ENCODE measurements around the gene SLC23A3.

SLC23A3 gene

GRCh38 chr2:219127037-219127635, 42.7 kb downstream of the SLC23A3 start:
- in situ Hi-C loops (cut with HindIII; ENCODE audit: low sequenced_read_pairs), result no loop called here
- no peak overlapping the region for H3K4me3 ChIP-seq (ENCODE audit: low read depth, low read length)
- no peak for DNase-seq (ENCODE audit: low read depth, low spot score)
- TF ChIP-seq CTCF (IDR thresholded peaks at IDR 0.05; ENCODE audit: low read depth, low read length), result no peak

GRCh38 chr2:219126555-219126954, 43.3 kb downstream of the SLC23A3 start:
- no peak for DNase-seq (ENCODE audit: low read depth, low spot score)
- H3K4me3 ChIP-seq (ENCODE audit: low read depth, low read length), result no peak overlapping the region
- in situ Hi-C loops (cut with HindIII; ENCODE audit: low sequenced_read_pairs), result no loop called here
- TF ChIP-seq CTCF (IDR thresholded peaks at IDR 0.05; ENCODE audit: low read depth, low read length), result no peak

- no peak overlapping the region for H3K4me3 ChIP-seq (ENCODE audit: low read depth, low read length)
- in situ Hi-C loops (cut with HindIII; ENCODE audit: low sequenced_read_pairs), result no loop called here
- peak; percentile 45 for DNase-seq (ENCODE audit: low read depth, low spot score)
- no peak for TF ChIP-seq CTCF (IDR thresholded peaks at IDR 0.05; ENCODE audit: low read depth, low read length)
Observed at GRCh38 chr2:219125886-219126270, 44.0 kb downstream of the SLC23A3 start.

- TF ChIP-seq CTCF (IDR thresholded peaks at IDR 0.05; ENCODE audit: low read depth, low read length), result no peak
- DNase-seq (ENCODE audit: low read depth, low spot score), result peak; percentile 97
- no peak overlapping the region for H3K4me3 ChIP-seq (ENCODE audit: low read depth, low read length)
- in situ Hi-C loops (cut with HindIII; ENCODE audit: low sequenced_read_pairs), result no loop called here
Observed at GRCh38 chr2:219125225-219125885, 44.5 kb downstream of the SLC23A3 start.

GRCh38 chr2:219124381-219125110, 45.3 kb downstream of the SLC23A3 start:
- no peak overlapping the region for H3K4me3 ChIP-seq (ENCODE audit: low read depth, low read length)
- TF ChIP-seq CTCF (IDR thresholded peaks at IDR 0.05; ENCODE audit: low read depth, low read length), result no peak
- DNase-seq (ENCODE audit: low read depth, low spot score), result peak; percentile 37
- in situ Hi-C loops (cut with HindIII; ENCODE audit: low sequenced_read_pairs), result no loop called here

GRCh38 chr2:219123356-219124135, 46.3 kb downstream of the SLC23A3 start:
- in situ Hi-C loops (cut with HindIII; ENCODE audit: low sequenced_read_pairs), result no loop called here
- no peak for DNase-seq (ENCODE audit: low read depth, low spot score)
- H3K4me3 ChIP-seq (ENCODE audit: low read depth, low read length), result no peak overlapping the region
- TF ChIP-seq CTCF (IDR thresholded peaks at IDR 0.05; ENCODE audit: low read depth, low read length), result no peak
